GM21367 (cell line): ENCODE measurements around the gene FGF4.

Experiments used
- ATAC-seq: cut with Tn5 transposase; IDR thresholded peaks from one replicate; pipeline ENCODE4 v1.9.1; 2021; ENCODE audit not compliant: unreplicated experiment

FGF4 gene

GRCh38 chr11:69808667-69809086 is 33.5 kb upstream of the FGF4 start:
- ATAC-seq, result no peak

GRCh38 chr11:69807106-69807815 is 32.1 kb upstream of the FGF4 start:
- ATAC-seq, result no peak

- ATAC-seq, result no peak
Observed at GRCh38 chr11:69804769-69805508, 29.8 kb upstream of the FGF4 start.

GRCh38 chr11:69803604-69804218 is 28.6 kb upstream of the FGF4 start:
- no peak for ATAC-seq

- ATAC-seq, result no peak
Observed at GRCh38 chr11:69803022-69803421, 27.9 kb upstream of the FGF4 start.

- ATAC-seq, result no peak
Observed at GRCh38 chr11:69802590-69802989, 27.4 kb upstream of the FGF4 start.

- no peak for ATAC-seq
Observed at GRCh38 chr11:69801513-69802335, 26.6 kb upstream of the FGF4 start.

- no peak for ATAC-seq
Observed at GRCh38 chr11:69800278-69800677, 25.1 kb upstream of the FGF4 start.

- no peak for ATAC-seq
Observed at GRCh38 chr11:69799582-69799981, 24.4 kb upstream of the FGF4 start.

- ATAC-seq, result no peak
Observed at GRCh38 chr11:69799097-69799496, 24.0 kb upstream of the FGF4 start.

GRCh38 chr11:69797737-69798528 is 22.8 kb upstream of the FGF4 start:
- ATAC-seq, result no peak

GRCh38 chr11:69797156-69797555 is 22.0 kb upstream of the FGF4 start:
- ATAC-seq, result no peak

- ATAC-seq, result no peak
Observed at GRCh38 chr11:69796063-69796462, 20.9 kb upstream of the FGF4 start.

GRCh38 chr11:69791276-69792180 is 16.4 kb upstream of the FGF4 start:
- no peak for ATAC-seq

GRCh38 chr11:69788956-69789355 is 13.8 kb upstream of the FGF4 start:
- no peak for ATAC-seq

GRCh38 chr11:69787906-69788305 is 12.8 kb upstream of the FGF4 start:
- ATAC-seq, result no peak

- no peak for ATAC-seq
Observed at GRCh38 chr11:69787457-69787856, 12.3 kb upstream of the FGF4 start.

- ATAC-seq, result no peak
Observed at GRCh38 chr11:69781241-69781640, 6.1 kb upstream of the FGF4 start.

GRCh38 chr11:69778373-69778772 is 3.2 kb upstream of the FGF4 start:
- no peak for ATAC-seq
